ENCODE results near the gene MGRN1. TPM values are rescaled to one million over a fixed set of nuclear protein-coding genes. Genes with fewer than 3 reads are reported as not detected.

MGRN1 gene
- total and polyA plus RNA-seq, 2 donors (not counting 3 experiments of a cell fraction or from before 2014, with no cell fraction given): 15.6 to 73.0 TPM

GRCh38 chr16:4597174-4597573, 27.5 kb upstream of the MGRN1 start:
- intact Hi-C loops (cut with micrococcal nuclease): no loop called here
- H3K4me1 ChIP-seq (ENCODE audit: control insufficient read depth, extremely low read depth, insufficient read depth, low read length): no peaks in the 10 kb centered on the region
- no peaks in the 10 kb centered on the region for H3K9me1 ChIP-seq (replicated peaks; ENCODE audit: control insufficient read depth, extremely low read depth, insufficient read depth, low read length)
- H3K9ac ChIP-seq (replicated peaks; ENCODE audit: extremely low read depth, insufficient read depth, low read length): no peak overlapping the region
- FAIRE-seq (no peak), DNase-seq (ENCODE audit: low read depth, low spot score) (no peak)
- no peaks in the 10 kb centered on the region for H4K20me1 ChIP-seq (replicated peaks; ENCODE audit: control insufficient read depth, extremely low read depth, insufficient read depth, low read length)
- CTCF ChIA-PET: interaction anchor here (3.6 kb wide), 1 partner anchor 12 kb away, joined by 15 read pairs; no protein-coding TSS in a partner anchor
- dilution Hi-C loops (cut with MboI; ENCODE audit: extremely low pct_ligation_motif_present, low sequenced_read_pairs): no loop called here
- no TSS peak for BruUV-seq (replicated peaks)
- H3K27me3 ChIP-seq (ENCODE audit: control insufficient read depth in 2 of 2, insufficient read depth in 2 of 2, low read length in 2 of 2): peaks cover 2 to 3% of the 10 kb centered on the region in 2 experiments
- H3K4me3 ChIP-seq (replicated peaks in 1 of 3; ENCODE audit: insufficient read depth in 1 of 3, low read depth in 1 of 3, low read length in 3 of 3): no peak overlapping the region
- no peak for TF ChIP-seq JUN (IDR thresholded peaks at IDR 0.05; ENCODE audit: borderline replicate concordance, insufficient read depth, insufficient read length, low read depth)
- H3K36me3 ChIP-seq (ENCODE audit: control insufficient read depth in 2 of 2, extremely low read depth in 1 of 2, insufficient read depth in 2 of 2, low read length in 2 of 2): no peaks in the 10 kb centered on the region
- no peak overlapping the region for H2AFZ ChIP-seq (ENCODE audit: low read depth, low read length)
- H3K4me2 ChIP-seq (ENCODE audit: insufficient read depth, low read length): no peak overlapping the region
- H3K27ac ChIP-seq (ENCODE audit: insufficient read depth, low read depth, low read length): no peak overlapping the region
- no peaks in the 10 kb centered on the region for H3K9me3 ChIP-seq (replicated peaks; ENCODE audit: control insufficient read depth, insufficient read depth, low read length)
- POLR2A ChIA-PET: interaction anchor here (0.6 kb wide), 1 partner anchor 426 kb away, joined by 9 read pairs; no protein-coding TSS in a partner anchor
- no peaks in the 10 kb centered on the region for H3K79me2 ChIP-seq (ENCODE audit: control insufficient read depth, insufficient read depth, low read length)

DNA sequence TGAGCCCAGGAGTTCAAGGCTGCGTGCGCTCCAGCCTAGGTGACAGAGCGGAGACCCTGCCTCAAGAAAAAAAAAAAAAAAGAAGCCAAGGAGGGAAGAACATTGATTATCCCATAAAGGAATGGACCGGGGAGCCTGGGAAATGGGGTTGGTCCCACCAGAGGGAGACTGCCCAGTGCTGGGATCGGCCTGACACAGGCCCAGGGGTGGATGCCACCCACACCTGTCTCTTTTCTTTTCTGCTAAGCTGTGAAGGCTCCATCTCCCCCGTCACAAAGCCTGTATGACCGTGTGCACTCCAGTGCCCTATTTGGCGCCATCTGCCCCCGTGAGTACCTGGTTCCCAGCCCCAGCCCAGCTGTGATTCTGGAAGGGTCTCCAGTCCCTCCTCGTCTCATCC, 25.6 kb upstream of the MGRN1 start:
- H3K4me2 ChIP-seq (ENCODE audit: insufficient read depth, low read length): no peak overlapping the region
- H3K9me1 ChIP-seq (replicated peaks; ENCODE audit: control insufficient read depth, extremely low read depth, insufficient read depth, low read length): no peaks in the 10 kb centered on the region
- no peak overlapping the region for H3K27ac ChIP-seq (ENCODE audit: insufficient read depth, low read depth, low read length)
- H3K4me3 ChIP-seq (replicated peaks in 1 of 3; ENCODE audit: insufficient read depth in 1 of 3, low read depth in 1 of 3, low read length in 3 of 3): no peak overlapping the region
- FAIRE-seq (no peak), DNase-seq (ENCODE audit: low read depth, low spot score) (no peak)
- no peaks in the 10 kb centered on the region for H3K36me3 ChIP-seq (ENCODE audit: control insufficient read depth in 2 of 2, extremely low read depth in 1 of 2, insufficient read depth in 2 of 2, low read length in 2 of 2)
- no peaks in the 10 kb centered on the region for H3K9me3 ChIP-seq (replicated peaks; ENCODE audit: control insufficient read depth, insufficient read depth, low read length)
- ChIA-PET POLR2A (no interaction called here), CTCF (interaction anchor here (0.9 to 1.5 kb wide), 3 partner anchors 15 to 51 kb away, joined by 3 to 5 read pairs (median 3); partner anchors contain the start of gene C16orf96)
- no TSS peak for BruUV-seq (replicated peaks)
- no peak overlapping the region for H2AFZ ChIP-seq (ENCODE audit: low read depth, low read length)
- TF ChIP-seq FOS (IDR thresholded peaks at IDR 0.05; ENCODE audit: borderline replicate concordance, insufficient read depth, low read length) (no peak), MYC (IDR thresholded peaks at IDR 0.05; ENCODE audit: low read depth, low read length) (no peak), POLR2AphosphoS5 (IDR thresholded peaks at IDR 0.05; ENCODE audit: insufficient read depth, low read depth, low read length) (no peak), EZH2 (IDR thresholded peaks at IDR 0.05; ENCODE audit: borderline replicate concordance, low read depth, low read length, severe bottlenecking) (no peak), GATA2 (IDR thresholded peaks at IDR 0.05; ENCODE audit: insufficient read depth, insufficient read length, low read depth, low read length) (no peak), POLR2A (IDR thresholded peaks at IDR 0.05; ENCODE audit: low read depth, low read length) (no peak), JUN (IDR thresholded peaks at IDR 0.05; ENCODE audit: borderline replicate concordance, insufficient read depth, insufficient read length, low read depth) (no peak), MAX (IDR thresholded peaks at IDR 0.05; ENCODE audit: insufficient read depth, insufficient read length) (no peak)
- TF ChIP-seq, protein P1, sequence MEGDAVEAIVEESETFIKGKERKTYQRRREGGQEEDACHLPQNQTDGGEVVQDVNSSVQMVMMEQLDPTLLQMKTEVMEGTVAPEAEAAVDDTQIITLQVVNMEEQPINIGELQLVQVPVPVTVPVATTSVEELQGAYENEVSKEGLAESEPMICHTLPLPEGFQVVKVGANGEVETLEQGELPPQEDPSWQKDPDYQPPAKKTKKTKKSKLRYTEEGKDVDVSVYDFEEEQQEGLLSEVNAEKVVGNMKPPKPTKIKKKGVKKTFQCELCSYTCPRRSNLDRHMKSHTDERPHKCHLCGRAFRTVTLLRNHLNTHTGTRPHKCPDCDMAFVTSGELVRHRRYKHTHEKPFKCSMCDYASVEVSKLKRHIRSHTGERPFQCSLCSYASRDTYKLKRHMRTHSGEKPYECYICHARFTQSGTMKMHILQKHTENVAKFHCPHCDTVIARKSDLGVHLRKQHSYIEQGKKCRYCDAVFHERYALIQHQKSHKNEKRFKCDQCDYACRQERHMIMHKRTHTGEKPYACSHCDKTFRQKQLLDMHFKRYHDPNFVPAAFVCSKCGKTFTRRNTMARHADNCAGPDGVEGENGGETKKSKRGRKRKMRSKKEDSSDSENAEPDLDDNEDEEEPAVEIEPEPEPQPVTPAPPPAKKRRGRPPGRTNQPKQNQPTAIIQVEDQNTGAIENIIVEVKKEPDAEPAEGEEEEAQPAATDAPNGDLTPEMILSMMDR (IDR thresholded peaks at IDR 0.05; ENCODE audit: extremely low read depth in 1 of 2, insufficient read depth in 1 of 2, low read depth in 1 of 2, low read length in 2 of 2): no peak
- no peak overlapping the region for H3K9ac ChIP-seq (replicated peaks; ENCODE audit: extremely low read depth, insufficient read depth, low read length)
- intact Hi-C loops (cut with micrococcal nuclease): no loop called here
- H3K79me2 ChIP-seq (ENCODE audit: control insufficient read depth, insufficient read depth, low read length): no peaks in the 10 kb centered on the region
- H3K27me3 ChIP-seq (ENCODE audit: control insufficient read depth in 2 of 2, insufficient read depth in 2 of 2, low read length in 2 of 2): peaks cover 2 to 3% of the 10 kb centered on the region in 2 experiments
- no peaks in the 10 kb centered on the region for H4K20me1 ChIP-seq (replicated peaks; ENCODE audit: control insufficient read depth, extremely low read depth, insufficient read depth, low read length)
- dilution Hi-C loops (cut with MboI; ENCODE audit: extremely low pct_ligation_motif_present, low sequenced_read_pairs): no loop called here
- H3K4me1 ChIP-seq (ENCODE audit: control insufficient read depth, extremely low read depth, insufficient read depth, low read length): no peaks in the 10 kb centered on the region

Measured in endothelial cell of umbilical vein (primary cell).